GM18951 (cell line): ENCODE measurements around the gene DUS1L.

Experiments used
- POLR2A ChIP-seq: IDR thresholded peaks from 4 replicates; pipeline ENCODE4 v1.6.1; 2011; ENCODE audit warnings: mild to moderate bottlenecking; ENCODE audit not compliant: insufficient read length, insufficient read depth; ENCODE audit errors: extremely low read depth
- in situ Hi-C: fragments of 300-500 bp; cut with MboI; formaldehyde crosslinking; loops from one replicate; pipeline ENCODE4 v1.12.0; 2022; ENCODE audit warnings: low sequenced_read_pairs, mixed read lengths, inconsistent platforms; ENCODE audit not compliant: unreplicated experiment

Gene DUS1L

DNA sequence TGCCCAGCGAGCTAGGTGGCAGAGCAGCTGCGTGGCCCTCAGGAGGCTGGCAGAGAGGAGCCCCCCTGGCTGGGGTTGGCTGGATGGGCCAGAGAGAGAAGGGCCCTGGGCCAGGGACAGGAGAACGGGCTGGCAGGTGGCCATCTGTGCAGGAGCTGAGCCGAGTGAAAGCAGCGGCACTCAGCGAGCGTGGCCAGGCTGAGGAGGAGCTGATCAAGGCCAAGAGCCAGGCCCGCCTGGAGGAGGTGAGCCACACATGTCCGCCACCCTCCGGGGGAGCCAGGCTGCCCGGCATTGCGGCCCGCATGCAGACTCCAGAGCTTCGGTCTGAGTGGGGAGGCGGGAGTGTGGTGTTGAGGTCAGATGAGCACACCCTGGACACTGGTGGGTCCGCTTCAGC lies 36.2 kb downstream of the DUS1L start:
- in situ Hi-C loops = loop anchor here (25.0 kb wide), 1 partner anchor 133 kb away; no protein-coding TSS in a partner anchor

DNA sequence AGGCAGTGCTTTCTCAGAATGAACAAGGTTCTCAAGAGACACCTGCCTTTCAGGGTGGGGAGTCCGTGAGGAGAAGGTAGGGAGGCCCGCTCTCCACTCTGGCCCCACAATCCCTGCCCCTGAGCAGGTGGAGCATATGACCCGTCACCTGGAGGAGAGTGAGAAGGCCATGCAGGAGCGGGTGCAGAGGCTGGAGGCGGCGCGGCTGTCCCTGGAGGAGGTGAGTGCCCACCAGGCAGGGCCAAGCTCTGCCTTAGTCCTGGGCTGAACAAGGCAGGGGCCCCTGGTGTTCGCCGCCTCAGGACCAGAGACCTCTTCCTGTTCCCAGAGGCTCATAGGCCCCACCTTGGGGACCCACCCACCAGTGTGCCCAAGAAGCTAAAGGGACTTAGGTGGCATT lies 36.6 kb downstream of the DUS1L start:
- in situ Hi-C loops = loop anchor here (25.0 kb wide), 1 partner anchor 133 kb away; no protein-coding TSS in a partner anchor
- TF ChIP-seq POLR2A = no peak

More for the DNA sequence above, 36.2 kb downstream of the DUS1L start:
- no peak for TF ChIP-seq POLR2A

GRCh38 chr17:82028246-82028645 lies 37.4 kb downstream of the DUS1L start:
- no peak for TF ChIP-seq POLR2A
- in situ Hi-C loops = loop anchor here (25.0 kb wide), 1 partner anchor 134 kb away; no protein-coding TSS in a partner anchor

GRCh38 chr17:82025401-82026107 lies 40.0 kb downstream of the DUS1L start:
- in situ Hi-C loops = loop anchor here (25.0 kb wide), 1 partner anchor 137 kb away; no protein-coding TSS in a partner anchor
- no peak for TF ChIP-seq POLR2A

DNA sequence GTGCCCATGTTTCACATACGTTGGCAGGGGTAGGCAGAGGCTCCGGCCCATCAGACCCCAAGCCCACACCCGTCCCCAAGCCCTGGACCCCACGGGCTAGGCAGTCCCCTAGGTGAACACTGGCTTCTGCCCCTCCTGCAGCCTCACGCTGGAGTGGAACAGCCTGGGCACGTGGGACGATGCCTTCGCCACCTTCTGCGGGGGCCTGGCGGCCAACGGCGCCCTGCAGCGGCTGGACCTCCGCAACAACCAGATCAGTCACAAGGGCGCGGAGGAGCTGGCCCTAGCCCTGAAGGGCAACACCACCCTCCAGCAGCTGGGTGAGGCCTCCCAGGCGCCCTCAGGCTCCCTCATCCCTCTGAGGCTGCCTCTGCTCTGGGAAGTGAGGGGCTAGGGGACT lies 40.7 kb downstream of the DUS1L start:
- no peak for TF ChIP-seq POLR2A
- in situ Hi-C loops = loop anchor here (25.0 kb wide), 1 partner anchor 137 kb away; no protein-coding TSS in a partner anchor

DNA sequence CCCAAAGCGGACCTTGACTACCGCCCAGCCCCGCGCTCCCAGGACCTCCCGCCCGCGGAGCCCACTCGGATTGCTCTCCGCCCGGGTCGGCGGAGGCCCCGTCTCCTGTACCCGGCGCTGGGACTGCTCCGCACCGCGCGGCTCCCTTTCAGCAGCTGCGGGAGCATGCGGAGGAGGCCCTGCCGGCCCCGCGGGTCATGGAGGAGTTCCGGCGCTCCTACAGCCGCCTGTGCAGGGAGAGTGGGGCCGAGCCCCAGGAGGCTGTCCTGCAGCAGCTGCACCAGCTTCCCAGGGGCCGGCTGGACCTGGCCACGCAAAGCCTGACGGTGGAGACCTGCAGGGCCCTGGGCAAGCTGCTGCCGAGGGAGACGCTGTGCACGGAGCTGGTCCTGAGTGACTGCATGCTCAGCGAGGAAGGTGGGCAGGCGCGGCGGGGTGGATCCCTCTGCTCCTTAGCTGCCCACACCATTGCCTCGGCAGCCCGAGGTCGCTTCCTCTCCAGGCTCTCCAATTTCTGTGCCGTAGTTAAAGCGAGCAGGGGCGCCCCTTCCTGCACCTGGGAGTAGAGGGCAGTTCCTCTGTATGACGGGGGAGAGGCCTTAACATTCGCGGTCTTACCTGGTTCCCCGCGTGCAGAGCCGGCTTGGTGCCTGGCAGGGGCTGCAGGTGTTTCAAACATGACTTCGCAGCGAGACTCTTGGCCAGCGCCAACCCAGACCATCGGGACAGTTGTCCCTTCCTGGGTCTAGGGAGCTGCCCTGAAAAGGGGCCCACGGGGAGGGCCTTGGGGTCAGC lies 42.0 kb downstream of the DUS1L start:
- TF ChIP-seq POLR2A = peak; percentile 19
- in situ Hi-C loops = no loop called here

DNA sequence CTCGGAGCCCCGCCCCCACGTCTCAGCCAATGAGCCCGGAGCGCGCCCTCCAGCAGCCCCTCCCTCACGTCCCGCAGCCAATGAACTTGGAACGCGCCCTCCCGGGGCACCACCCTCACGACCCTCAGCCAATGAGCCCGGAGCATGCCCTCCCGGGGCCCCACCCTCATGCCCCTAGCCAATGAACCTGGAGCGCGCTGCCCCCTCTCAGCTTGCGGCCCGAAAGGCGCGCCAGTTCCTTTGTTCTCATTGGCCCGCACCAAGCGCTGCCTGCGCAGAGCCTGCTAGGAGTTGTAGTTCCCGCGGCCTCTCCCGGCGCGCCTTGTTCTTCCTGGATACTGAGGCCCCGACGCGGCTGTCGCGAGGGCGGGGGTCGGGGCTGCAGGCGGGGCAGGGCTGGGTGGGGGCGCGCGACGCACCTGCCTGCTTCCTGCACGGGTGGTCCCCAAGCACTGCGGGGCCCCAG lies 42.6 kb downstream of the DUS1L start, which contains the start of gene LRRC45:
Gene LRRC45, plus strand, starts transcription at position 325 of the 466 bp plus-strand sequence. CDS start 339 bp downstream, outside the sequence.
- TF ChIP-seq POLR2A = no peak
- in situ Hi-C loops = no loop called here

DNA sequence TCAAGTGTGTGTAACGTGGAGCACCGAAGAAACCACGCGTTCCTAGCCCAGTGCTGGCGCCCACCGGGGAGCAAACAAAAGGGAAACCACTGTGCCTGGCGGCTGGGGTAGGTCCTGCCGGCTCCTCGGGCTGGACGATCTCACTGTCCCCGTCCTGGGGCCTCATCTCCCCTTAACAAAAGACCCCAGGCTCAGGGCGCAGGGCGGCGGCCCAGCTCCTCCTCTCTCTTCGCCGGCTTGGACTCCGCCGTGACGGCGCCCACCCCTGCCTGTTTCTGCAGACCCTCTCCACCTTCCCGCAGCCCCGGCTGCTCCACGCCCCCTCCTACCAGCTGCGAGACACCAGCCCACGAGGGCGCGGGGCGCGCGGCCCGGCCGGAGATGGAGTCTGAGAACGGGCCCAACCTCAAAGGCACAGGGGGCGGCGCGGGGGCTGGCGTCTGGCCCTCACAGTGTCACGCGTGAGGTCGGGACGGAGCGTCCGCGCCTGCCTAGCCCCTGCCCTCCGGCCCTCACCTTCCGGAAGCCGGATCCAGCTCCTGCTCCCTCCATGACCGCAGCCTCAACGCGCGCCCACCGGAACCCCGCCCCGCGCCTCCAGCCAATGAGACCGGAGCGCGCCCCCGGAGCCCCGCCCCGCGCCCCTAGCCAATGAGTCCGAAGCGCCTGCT lies 43.2 kb downstream of the DUS1L start, which contains the start of gene CENPX:
Gene CENPX, minus strand, starts transcription at position 569 of the 671 bp plus-strand sequence. Its CDS starts 17 bp downstream, at position 552.
- in situ Hi-C loops = no loop called here
- peak; percentile 74 for TF ChIP-seq POLR2A

- in situ Hi-C loops = no loop called here
- no peak for TF ChIP-seq POLR2A
Observed at GRCh38 chr17:82021900-82022309, 43.7 kb downstream of the DUS1L start.

DNA sequence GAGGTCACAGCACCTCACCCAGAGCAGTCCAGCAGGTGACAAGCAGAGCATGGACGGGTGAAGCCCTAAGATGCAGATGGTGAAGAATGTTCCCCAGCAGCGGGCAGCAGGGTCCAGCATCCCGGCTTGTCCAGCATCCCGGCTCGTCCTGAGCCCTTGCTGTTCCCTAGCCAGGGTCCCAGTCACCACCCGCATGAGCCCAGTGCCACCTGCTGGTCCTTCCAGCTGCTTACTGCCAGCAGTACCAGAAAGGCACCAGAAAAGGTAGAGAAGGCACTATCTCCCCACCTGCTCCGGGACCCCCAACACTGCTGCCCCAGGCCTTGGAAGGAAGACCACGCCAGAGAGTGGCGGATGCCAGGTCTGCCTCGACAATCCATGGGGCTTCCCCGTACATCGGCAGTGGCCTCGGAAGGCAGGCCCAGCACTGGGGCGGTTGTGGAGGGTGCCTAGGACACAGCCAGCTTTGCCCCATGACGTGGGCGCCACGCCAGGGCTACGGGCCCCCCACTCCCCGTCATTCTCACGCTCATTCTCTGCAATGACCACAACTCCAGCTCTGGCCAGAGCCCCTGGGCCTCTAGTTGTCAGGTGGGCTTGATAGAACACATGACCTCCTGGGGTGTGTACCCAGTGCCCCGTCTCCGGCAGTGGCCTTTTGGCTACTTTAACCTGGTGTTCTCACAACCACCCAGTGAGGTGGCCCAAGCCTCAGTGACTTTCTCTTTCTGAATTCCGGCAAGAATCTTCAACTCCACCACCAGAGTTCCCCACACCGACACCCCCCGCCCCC lies 44.3 kb downstream of the DUS1L start:
- in situ Hi-C loops = no loop called here
- no peak for TF ChIP-seq POLR2A

GRCh38 chr17:82020572-82021106 lies 45.0 kb downstream of the DUS1L start:
- in situ Hi-C loops = no loop called here
- TF ChIP-seq POLR2A = no peak
